Measurements from ENCODE around the gene REXO4. TPM values are rescaled to one million over a fixed set of nuclear protein-coding genes. Genes with fewer than 3 reads are reported as not detected.

Gene REXO4
- total and polyA plus RNA-seq, 9 of the 15 experiments (the other 6 are each of a cell fraction or from before 2014, with no cell fraction given): 3.4 to 72.9 (median 31.1) TPM

DNA sequence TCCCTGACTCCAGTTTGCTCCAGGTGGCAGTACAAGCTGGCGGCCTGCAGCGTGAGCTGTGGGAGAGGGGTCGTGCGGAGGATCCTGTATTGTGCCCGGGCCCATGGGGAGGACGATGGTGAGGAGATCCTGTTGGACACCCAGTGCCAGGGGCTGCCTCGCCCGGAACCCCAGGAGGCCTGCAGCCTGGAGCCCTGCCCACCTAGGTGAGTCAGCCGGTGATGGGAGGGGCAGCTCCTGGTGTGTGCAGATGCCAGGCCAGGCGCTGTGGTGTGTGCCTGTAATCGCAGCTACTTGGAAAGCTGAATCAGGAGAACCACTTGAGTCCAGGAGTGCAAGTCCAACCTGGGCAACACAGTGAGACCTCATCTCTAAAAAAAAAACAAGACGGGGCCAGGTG is 31.9 kb upstream of the REXO4 start:
- H3K4me1 ChIP-seq (replicated peaks in 1 of 2; ENCODE audit: control insufficient read depth in 2 of 2, insufficient read depth in 2 of 2, low read length in 2 of 2): peaks cover 0 to 22% of the 10 kb centered on the region in 2 experiments; a peak in 2 of 5 replicates
- no peaks in the 10 kb centered on the region for H3K9me1 ChIP-seq (ENCODE audit: control insufficient read depth, insufficient read depth, low read length)
- no peak for ATAC-seq
- no peak overlapping the region for H3K4me3 ChIP-seq
- DNase-seq (ENCODE audit: extremely low read depth in 1 of 4, low spot score in 3 of 4): no peak
- no peaks in the 10 kb centered on the region for H3K36me3 ChIP-seq (ENCODE audit: control insufficient read depth, insufficient read depth, low read length)
- H3K9ac ChIP-seq (ENCODE audit: insufficient read depth in 1 of 2, low read depth in 2 of 2, low read length in 2 of 2): no peak overlapping the region
- CTCF ChIA-PET (ENCODE audit: low intra/inter-chr PET ratio): no interaction called here
- FAIRE-seq: no peak
- BruUV-seq (replicated peaks): no TSS peak
- 12% methylated on average over 11 of the region's 12 CpGs for WGBS (ENCODE audit: insufficient coverage, low coverage, missing lambda C conversion rate)
- H2AFZ ChIP-seq (ENCODE audit: low read depth, low read length): no peak overlapping the region
- in situ Hi-C loops (cut with MboI): no loop called here
- TF ChIP-seq TEAD4 (IDR thresholded peaks at IDR 0.05; ENCODE audit: low read length) (no peak), TEAD4 (CRISPR knock-in tag; IDR thresholded peaks at IDR 0.05; ENCODE audit: borderline replicate concordance) (no peak), STAT5A (IDR thresholded peaks at IDR 0.05; ENCODE audit: borderline replicate concordance, low read length) (no peak), ZNF57 (CRISPR knock-in tag; IDR thresholded peaks at IDR 0.05) (no peak), MCM3 (IDR thresholded peaks at IDR 0.05) (no peak), ILK (tag; IDR thresholded peaks at IDR 0.05; ENCODE audit: borderline replicate concordance, low read depth) (no peak), RFX5 (IDR thresholded peaks at IDR 0.05; ENCODE audit: low read depth, low read length) (no peak), FOXM1 (IDR thresholded peaks at IDR 0.05; ENCODE audit: low read depth) (no peak), FOXM1 (CRISPR knock-in tag; IDR thresholded peaks at IDR 0.05; ENCODE audit: low read depth) (no peak), PPARD (CRISPR knock-in tag; IDR thresholded peaks at IDR 0.05) (no peak), ZNF77 (CRISPR knock-in tag; IDR thresholded peaks at IDR 0.05) (no peak)
- TF ChIP-seq, protein P1, sequence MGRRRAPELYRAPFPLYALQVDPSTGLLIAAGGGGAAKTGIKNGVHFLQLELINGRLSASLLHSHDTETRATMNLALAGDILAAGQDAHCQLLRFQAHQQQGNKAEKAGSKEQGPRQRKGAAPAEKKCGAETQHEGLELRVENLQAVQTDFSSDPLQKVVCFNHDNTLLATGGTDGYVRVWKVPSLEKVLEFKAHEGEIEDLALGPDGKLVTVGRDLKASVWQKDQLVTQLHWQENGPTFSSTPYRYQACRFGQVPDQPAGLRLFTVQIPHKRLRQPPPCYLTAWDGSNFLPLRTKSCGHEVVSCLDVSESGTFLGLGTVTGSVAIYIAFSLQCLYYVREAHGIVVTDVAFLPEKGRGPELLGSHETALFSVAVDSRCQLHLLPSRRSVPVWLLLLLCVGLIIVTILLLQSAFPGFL (CRISPR knock-in tag; IDR thresholded peaks at IDR 0.05): no peak
- no peaks in the 10 kb centered on the region for H3K79me2 ChIP-seq (ENCODE audit: control insufficient read depth, insufficient read depth, low read length)
- no peak overlapping the region for H3K4me2 ChIP-seq (ENCODE audit: insufficient read depth, low read length)
- H3K9me3 ChIP-seq (replicated peaks; ENCODE audit: control insufficient read depth, insufficient read depth, low read depth, low read length): no peaks in the 10 kb centered on the region
- POLR2A ChIA-PET: no interaction called here
- H4K20me1 ChIP-seq (replicated peaks; ENCODE audit: control insufficient read depth, insufficient read depth, low read length): peaks cover 8% of the 10 kb centered on the region; the same call in 1 of the 2 replicates
- intact Hi-C loops (cut with micrococcal nuclease): no loop called here
- peaks cover 27 to 60% of the 10 kb centered on the region in 2 experiments; a peak in 4 of 5 replicates for H3K27me3 ChIP-seq (ENCODE audit: control insufficient read depth in 2 of 2, insufficient read depth in 2 of 2, low read length in 2 of 2)
- no peak overlapping the region for H3K27ac ChIP-seq (ENCODE audit: extremely low read depth, low read depth, low read length)
